Measurements from ENCODE around the gene ZNF280B.

DNA sequence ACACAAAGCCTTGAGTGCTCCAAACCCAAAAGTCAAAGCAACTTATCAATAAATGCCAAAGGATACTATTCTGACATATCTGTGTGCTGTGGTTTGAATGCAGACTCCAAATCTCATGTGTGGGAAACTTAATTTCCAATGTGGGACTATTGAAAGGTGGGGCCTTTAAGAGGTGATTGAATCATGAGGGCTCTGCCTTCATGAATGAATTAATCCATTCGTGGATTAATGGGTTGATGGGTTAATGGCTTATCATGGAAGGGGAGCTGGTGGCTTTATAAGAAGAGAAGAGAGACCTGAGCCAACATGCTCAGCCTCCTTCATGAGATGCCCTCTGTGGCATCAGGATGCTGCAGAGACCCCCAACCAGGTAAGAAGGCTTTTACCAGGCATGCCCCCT lies 28.4 kb upstream of the ZNF280B start:
- TF ChIP-seq LEF1 (IDR thresholded peaks at IDR 0.05; ENCODE audit: borderline replicate concordance) (no peak), FOXM1 (IDR thresholded peaks at IDR 0.05; ENCODE audit: borderline replicate concordance) (no peak), SUZ12 (IDR thresholded peaks at IDR 0.05) (no peak), NFRKB (IDR thresholded peaks at IDR 0.05) (no peak), SP1 (IDR thresholded peaks at IDR 0.05) (no peak), FOXA1 (IDR thresholded peaks at IDR 0.05) (no peak)

All from HEK293T (cell line).